ENCODE data around the gene AHNAK2. TPM values are rescaled to one million over a fixed set of nuclear protein-coding genes. Genes with fewer than 3 reads are reported as not detected.

AHNAK2 gene
- total and polyA plus RNA-seq, 2 donors (not counting 1 experiment from before 2014, with no cell fraction given): not detected

DNA sequence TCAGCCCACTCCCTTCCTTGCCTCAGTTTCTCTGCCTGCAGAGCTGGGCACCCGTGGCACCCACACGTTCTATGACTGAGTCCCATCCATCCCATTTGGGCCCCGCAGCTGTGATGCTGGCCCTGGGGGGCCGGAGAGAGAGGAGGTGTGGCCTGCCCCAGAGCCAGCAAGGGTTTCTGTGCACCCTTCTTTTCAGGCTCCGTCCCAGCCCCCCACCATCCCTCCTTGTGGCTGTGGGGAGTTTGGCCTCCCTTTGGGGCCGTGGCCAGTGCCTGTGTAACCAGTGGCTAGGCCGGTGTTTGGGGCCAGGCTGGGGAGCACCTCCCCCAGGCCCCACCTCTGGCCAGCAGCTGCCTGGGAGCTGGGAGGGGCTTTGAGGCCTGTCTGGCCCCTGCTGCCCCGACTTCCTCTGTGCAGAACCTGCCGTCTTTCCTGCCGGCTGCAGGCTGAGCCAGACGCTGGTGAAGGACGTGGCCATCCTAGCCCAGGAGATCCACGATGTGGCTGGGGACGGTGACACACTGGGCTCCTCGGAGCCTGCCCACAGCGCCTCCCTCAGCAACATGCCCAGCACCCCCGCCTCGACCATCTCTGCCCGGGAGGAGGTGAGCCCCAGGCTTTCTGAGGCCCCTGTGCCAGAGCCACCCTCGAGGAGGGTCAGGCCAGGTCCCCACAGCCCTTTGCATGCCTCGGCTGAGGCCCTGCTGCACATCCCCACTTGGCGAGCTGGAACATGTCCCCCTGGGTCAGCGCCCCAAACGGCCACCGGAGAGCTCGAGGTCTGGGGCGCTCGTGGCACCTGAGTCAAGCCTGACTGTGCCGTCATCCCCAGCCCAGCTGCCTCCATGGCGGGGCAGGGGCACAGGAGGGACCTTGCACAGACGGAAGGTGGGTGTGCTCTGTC lies 85.4 kb downstream of the AHNAK2 start:
- peak; percentile 7 for DNase-seq
- peaks cover 0 to 5% of the 10 kb centered on the region in 2 donors for H3K4me1 ChIP-seq (ENCODE audit: control insufficient read depth in 2 of 2, insufficient read depth in 2 of 2, low read length in 2 of 2)
- H2AFZ ChIP-seq (ENCODE audit: insufficient read depth, low read depth, low read length, poor library complexity, severe bottlenecking): no peak overlapping the region
- no peaks in the 10 kb centered on the region for H4K20me1 ChIP-seq (ENCODE audit: control insufficient read depth, insufficient read depth, low read length, poor library complexity, severe bottlenecking)
- H3K27ac Mint-ChIP-seq: no peak overlapping the region
- POLR2A ChIA-PET: no interaction called here
- H3K4me3 Mint-ChIP-seq: no peak overlapping the region
- no peak overlapping the region for H3K9ac ChIP-seq (ENCODE audit: low read length)
- intact Hi-C loops (cut with micrococcal nuclease): no loop called here
- peaks cover 5% of the 10 kb centered on the region for H3K27me3 Mint-ChIP-seq
- no peaks in the 10 kb centered on the region for H3K9me3 ChIP-seq (ENCODE audit: control extremely low read depth in 1 of 3, control insufficient read depth in 2 of 3, insufficient read depth in 1 of 3, low read length in 2 of 3)
- CTCF ChIA-PET: interaction anchor here (3.7 kb wide), 1 partner anchor 152 kb away, joined by 30 read pairs; no protein-coding TSS in a partner anchor
- no peaks in the 10 kb centered on the region for H3K36me3 ChIP-seq (replicated peaks in 1 of 2; ENCODE audit: control extremely low read depth in 1 of 2, control insufficient read depth in 1 of 2, extremely low read depth in 1 of 2, insufficient read depth in 2 of 2, low read length in 1 of 2)
- H3K4me1 Mint-ChIP-seq: peaks cover 4% of the 10 kb centered on the region
- ATAC-seq (ENCODE audit: low read depth): no peak
- no peaks in the 10 kb centered on the region for H3K27me3 ChIP-seq (replicated peaks in 1 of 4; ENCODE audit: control extremely low read depth in 1 of 4, control insufficient read depth in 3 of 4, insufficient read depth in 4 of 4, low read length in 3 of 4)
- TF ChIP-seq, protein P1, sequence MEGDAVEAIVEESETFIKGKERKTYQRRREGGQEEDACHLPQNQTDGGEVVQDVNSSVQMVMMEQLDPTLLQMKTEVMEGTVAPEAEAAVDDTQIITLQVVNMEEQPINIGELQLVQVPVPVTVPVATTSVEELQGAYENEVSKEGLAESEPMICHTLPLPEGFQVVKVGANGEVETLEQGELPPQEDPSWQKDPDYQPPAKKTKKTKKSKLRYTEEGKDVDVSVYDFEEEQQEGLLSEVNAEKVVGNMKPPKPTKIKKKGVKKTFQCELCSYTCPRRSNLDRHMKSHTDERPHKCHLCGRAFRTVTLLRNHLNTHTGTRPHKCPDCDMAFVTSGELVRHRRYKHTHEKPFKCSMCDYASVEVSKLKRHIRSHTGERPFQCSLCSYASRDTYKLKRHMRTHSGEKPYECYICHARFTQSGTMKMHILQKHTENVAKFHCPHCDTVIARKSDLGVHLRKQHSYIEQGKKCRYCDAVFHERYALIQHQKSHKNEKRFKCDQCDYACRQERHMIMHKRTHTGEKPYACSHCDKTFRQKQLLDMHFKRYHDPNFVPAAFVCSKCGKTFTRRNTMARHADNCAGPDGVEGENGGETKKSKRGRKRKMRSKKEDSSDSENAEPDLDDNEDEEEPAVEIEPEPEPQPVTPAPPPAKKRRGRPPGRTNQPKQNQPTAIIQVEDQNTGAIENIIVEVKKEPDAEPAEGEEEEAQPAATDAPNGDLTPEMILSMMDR (IDR thresholded peaks at IDR 0.05): no peak
- no peak for TF ChIP-seq EZH2 (IDR thresholded peaks at IDR 0.05; ENCODE audit: borderline replicate concordance, insufficient read depth, low read depth, low read length, poor library complexity, severe bottlenecking)
- no peaks in the 10 kb centered on the region for H3K79me2 ChIP-seq (ENCODE audit: control insufficient read depth, insufficient read depth, low read length)
- H3K4me3 ChIP-seq (ENCODE audit: control extremely low read depth in 1 of 5, extremely low read depth in 1 of 5, insufficient read depth in 1 of 5, low read depth in 2 of 5, low read length in 4 of 5): no peak overlapping the region
- WGBS (ENCODE audit: insufficient coverage): 73% methylated on average over 31 of the region's 31 CpGs
- H3K9me3 Mint-ChIP-seq (ENCODE audit: insufficient read depth): no peaks in the 10 kb centered on the region
- H3K27ac ChIP-seq (ENCODE audit: low read length in 2 of 2): no peak overlapping the region
- no peak overlapping the region for H3K4me2 ChIP-seq (replicated peaks; ENCODE audit: low read depth, low read length, poor library complexity, severe bottlenecking)
